Measurements from ENCODE around the gene PKNOX2.

Gene PKNOX2

GRCh38 chr11:125425601-125426000 lies 261.1 kb downstream of the PKNOX2 start:
- no peak for DNase-seq

DNA sequence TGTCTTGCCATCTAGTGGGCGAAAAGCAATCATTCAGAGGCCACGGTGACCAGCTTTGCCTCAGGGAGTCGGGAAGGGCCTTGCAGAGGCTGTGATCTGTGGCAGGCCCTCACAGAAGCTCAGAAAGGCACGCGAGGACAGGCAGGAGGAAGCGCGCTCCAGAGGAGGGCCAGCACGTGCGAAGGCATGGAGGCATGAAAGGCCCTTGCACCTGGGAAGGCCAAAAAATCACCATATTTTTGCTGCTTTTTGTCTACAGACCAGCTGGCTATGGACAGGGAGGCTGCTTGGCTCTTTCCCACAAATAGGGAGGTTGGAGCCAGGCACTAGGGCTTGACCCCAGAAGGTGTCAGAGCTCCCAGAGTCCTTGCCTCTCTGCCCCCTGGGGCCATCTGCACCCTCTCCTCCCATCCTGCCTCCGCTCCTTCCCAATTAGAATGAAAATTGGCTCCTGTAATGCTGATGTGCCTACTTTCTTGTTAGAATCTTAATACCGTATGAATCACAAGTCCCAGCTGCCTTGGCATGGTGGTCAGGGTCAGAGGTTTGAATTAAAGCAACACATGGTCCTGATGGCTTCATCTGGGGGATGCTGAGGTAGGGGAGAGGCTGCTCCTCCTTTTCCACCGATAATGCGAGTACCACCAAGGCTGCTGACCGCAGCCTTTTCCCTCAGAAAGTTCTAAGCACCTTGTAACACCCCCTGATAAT lies 262.4 kb downstream of the PKNOX2 start:
- DNase-seq = no peak

DNA sequence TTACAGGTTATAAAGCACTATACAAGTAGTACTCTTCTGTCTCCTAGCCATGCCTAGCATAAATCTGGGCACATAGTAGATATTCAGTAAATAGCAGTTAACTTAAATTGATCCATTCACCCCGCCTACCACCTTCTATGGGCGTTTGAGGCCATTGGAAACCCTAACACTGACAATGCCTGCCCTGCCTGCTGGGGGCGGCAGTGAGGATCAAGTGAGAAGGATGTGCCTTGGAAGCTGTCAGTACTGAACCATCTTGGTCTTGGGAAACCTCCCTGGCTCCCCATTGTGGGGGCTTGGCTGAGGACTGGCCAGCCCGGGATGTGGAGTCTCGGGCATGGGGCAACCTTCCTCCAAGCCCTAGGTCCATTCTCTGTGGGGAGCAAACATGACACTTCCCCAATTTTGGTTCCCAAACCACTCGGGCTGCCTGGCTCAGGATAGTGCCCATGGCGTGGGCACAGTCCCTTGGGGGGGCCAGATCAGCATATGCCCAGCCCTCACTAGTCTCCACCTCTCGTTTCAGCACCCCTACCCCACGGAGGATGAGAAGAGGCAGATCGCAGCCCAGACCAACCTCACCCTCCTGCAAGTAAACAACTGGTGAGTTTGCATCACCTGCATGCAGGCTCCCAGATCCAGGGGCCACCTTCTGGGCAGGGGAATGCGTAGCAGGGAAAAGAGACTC lies 264.1 kb downstream of the PKNOX2 start:
- no peak for DNase-seq

DNA sequence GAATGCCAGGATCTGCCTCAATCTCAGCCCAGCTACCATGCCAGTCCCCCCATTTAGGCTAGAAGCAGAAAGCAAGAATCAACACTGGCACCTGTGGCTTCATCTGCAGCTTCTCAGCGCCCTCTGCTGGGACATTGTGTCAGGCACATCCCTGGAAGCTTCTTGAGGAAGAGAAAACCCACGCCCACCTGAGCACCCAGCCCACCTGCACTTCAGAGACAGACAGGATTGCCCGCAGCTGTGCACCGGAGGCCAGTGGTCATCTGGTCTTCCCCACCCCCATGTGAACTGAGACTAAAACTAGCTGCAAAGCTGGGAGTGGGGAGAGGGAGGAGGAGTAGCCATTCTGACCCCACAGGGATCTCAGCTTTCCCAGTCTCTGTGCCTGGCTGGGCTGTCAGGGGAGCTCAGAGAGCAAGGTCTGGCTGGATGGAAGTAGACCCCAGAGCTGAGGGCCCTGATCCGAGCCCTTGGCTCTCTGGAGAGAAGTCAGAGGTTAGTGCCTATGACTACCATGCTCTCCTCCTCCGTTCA lies 264.7 kb downstream of the PKNOX2 start:
- peak; percentile 51 for DNase-seq

DNA sequence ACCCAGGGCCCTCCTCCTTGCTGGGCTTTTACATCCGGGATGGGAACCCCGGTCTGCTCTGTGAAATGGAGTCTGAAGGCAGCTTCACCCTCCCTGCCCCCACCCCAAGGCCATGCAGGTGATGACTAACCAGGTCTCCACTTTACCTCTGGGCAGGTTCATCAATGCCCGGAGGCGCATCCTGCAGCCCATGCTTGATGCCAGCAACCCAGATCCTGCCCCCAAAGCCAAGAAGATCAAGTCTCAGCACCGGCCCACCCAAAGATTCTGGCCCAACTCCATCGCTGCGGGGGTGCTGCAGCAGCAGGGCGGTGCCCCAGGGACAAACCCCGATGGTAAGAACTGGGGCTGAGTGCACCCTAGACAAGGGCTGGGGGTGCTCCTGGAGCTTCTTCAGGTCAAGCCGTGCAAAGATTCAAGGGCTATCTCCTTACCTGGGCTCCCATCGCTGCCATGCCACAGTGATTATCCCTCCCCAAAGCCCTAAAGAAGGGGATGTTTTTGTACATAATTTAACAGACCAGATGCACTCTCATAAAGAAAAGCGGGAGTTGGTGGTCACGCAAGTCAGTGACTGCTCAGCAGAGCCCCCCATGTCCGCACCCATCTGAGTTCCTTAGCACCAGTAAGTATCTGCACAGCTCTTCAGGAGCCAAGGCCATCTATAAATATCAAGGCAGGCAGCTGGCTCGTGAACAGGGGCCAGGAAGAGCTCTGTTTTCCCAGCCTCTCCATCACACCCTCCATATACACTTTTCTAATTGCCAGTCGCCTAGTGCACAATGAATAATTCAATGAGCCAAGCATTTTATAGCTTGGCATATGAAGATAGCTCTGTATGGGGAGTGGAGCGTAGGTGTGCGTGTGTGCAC lies 265.5 kb downstream of the PKNOX2 start:
- no peak for DNase-seq

- no peak for DNase-seq
These were observed 266.5 kb downstream of the PKNOX2 start for GRCh38 chr11:125431009-125431408.

- DNase-seq = no peak
These were observed 266.9 kb downstream of the PKNOX2 start for GRCh38 chr11:125431481-125431880.

- DNase-seq = no peak
These were observed 269.0 kb downstream of the PKNOX2 start for GRCh38 chr11:125433454-125434121.

DNA sequence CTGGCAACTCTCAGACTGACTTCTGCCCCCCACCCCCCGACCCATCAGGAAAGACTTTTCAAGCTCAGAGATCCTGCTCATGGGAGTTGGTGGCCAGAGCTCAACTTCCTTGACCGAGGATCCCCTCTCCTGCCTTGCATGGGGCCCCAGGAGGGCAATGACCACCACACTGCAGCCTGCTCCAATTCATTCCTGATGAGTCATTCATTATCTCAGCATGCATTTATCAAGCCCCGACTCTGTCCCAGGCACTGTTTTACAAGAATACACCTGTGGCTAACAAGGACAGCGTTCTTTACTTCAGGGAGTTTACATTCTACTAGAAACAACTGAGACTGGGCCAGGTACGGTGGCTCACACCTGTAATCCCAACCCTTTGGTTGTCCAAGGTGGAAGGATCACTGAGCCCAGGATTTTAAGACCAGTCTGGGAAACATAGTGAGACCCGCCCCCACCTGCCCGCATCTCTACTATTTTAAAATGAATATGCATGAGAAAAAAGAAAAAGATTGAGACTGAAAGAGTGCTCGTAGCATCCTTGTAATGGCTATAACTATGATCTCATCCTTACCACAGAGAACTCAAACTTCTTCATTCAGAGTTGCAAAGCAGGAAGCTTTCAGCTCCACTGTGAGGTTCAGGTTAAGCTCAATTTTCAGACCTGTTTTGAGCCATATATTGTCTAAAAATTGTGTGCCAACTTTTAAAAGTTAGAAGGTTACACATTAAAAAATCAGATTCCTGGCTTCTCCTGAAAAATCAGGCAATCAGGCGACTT lies 271.1 kb downstream of the PKNOX2 start:
- DNase-seq = no peak

DNA sequence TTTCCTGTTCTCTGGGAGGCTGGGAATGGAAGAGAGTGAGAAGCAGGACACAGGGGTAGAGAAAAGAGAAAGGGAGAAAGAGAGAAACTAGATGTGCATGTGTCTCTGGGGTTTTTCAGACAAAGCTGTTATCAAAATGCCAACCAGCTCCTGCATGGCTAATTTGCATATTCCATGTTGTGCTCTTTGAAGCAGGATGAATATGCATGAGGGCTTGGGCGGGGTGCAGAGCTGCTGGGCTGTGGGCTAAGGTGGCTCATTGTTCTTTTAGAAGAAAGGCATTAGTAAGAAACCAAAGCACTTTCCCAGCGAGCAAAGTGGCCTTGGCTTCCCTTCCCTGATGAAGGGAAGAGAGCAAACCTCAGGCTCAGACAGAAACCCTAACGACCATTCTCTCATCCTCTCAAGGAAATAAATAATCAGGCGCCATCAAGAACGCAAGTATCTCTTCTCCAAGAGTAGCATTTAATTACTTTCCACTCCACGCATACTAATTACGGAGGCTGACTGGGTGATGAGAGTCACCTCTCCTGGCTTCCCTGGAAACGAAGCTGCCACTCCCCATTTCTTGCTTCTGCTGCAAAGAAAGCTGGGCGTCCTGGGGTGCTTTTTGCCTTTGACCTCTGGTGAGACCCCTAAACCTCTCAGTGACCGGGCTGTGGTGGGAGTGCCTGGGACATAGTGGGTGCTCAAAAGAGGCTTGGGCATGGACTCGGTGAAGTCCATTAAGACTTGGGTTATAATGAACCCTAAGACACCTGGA lies 277.3 kb downstream of the PKNOX2 start:
- DNase-seq = no peak

- DNase-seq = no peak
These were observed 278.4 kb downstream of the PKNOX2 start for GRCh38 chr11:125442946-125443345.

DNA sequence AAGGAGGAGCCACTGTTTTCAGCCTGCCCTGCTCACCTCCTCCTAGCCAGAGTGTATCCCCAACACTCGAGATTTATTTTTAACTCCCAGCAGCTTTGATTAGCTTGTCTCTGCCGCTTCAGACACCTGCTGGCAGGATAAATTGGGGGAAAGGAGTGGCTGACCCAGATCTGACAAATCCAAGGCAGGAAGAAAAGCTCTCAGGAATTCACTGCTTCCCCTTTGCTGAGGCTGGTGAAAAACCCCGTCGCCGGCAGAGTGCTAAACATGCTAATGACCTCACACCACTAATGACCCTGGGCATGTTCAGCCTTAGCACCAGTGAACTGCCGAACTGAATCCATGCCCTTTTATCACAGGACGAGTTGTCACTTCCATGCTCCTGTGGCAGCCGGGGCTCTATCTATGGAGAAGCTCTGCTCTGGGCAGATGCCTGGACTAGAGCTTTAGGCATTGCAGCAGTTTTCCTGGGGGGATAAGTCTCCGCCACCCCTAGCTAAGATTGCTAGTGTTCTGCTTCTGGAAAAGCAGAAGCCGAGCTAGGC lies 279.3 kb downstream of the PKNOX2 start:
- DNase-seq = no peak

- no peak for DNase-seq
These were observed 281.2 kb downstream of the PKNOX2 start for GRCh38 chr11:125445731-125446130.

DNA sequence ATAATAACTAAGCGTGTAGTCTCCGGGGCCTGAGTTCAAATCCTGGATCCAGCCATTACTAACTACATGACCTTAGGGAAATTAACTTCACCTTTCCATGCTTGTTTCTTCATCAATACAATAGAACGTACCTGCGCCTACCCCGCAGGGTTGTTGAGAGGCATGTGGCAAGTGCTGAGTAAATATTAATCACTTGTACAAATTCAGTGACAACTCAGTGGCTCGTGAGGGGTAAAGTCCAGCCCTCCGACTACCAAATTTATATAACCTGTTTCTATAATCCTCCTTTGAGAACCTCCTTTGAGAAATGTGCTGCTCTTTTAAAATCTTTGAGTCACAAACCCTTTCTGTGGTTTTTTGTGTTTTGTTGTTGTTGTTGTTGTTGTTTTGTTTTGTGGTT lies 281.7 kb downstream of the PKNOX2 start:
- no peak for DNase-seq

DNA sequence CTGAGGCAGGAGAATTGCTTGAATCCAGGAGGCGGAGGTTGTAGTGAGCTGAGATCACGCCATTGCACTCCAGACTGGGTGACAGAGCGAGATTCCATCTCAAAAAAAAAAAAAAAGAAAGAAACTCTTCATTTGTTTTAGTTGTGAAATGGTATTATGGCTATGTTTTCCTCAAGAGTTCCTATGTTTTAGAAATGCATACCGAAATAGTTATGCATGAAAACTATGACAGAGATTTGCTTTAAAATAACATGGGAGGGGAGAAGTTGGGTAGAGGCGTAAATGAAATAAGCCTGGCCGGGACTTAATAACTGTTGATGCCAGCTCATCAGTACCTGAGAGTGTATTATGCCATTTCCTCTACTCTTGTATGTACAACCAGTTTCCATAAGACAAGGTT lies 283.2 kb downstream of the PKNOX2 start:
- DNase-seq = no peak

DNA sequence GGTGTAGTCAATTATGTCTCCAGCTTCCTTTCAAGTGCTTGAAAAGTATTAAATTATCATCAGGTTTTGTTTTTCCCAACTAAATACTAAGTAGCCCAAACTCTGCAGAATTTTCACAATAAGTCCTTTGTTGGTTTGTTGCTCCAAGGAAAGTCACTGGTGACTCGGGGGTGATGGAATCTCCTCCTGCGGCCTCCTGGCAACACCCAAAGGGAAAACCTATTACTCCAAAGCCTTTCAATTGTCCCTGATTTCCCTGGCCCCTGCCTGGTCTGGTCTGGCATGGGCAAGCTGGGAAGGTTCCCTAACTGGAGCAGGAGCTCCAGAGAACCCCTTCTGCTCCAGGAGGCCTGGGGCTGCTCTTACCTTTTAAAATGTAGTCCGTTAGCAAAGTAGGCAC lies 283.6 kb downstream of the PKNOX2 start:
- DNase-seq = no peak

DNA sequence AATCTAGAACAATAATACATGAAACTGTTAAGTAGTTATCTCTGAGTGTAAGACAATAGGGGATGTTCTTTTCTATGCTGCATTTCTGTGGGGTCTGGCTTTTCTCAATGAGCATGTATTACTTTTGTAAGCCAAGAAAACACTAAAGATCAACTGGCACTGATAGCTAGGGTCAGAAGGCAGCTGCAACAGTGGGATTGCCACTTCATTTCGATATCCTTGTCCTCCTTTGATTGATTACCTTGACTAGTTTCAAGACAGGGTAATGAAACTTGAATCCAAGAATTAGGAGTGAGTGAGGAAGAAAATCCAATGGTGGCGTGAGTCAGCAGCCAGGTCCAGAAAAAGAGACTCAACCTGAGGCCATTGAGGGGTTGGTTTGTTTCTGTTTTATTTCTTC lies 285.0 kb downstream of the PKNOX2 start:
- no peak for DNase-seq

- no peak for DNase-seq
These were observed 287.0 kb downstream of the PKNOX2 start for GRCh38 chr11:125451400-125452124.

- no peak for DNase-seq
These were observed 287.5 kb downstream of the PKNOX2 start for GRCh38 chr11:125452125-125452470.

- no peak for DNase-seq
These were observed 289.5 kb downstream of the PKNOX2 start for GRCh38 chr11:125454047-125454446.
